CD14-positive monocyte (primary cell): ENCODE data around the gene UGT1A1. TPM values are rescaled to one million over a fixed set of nuclear protein-coding genes. Genes with fewer than 3 reads are reported as not detected.

ENCODE experiments used
- DNase-seq, 3 donors: peaks; one replicate each; pipeline ENCODE4 v3.0.0-alpha.2; 2011 to 2022
- H2AFZ ChIP-seq: 2 replicates; pipeline ENCODE4 v1.6.0; 2012; ENCODE audit warnings: mild to moderate bottlenecking, low read depth, low read length, inconsistent platforms; ENCODE audit not compliant: insufficient read depth, poor library complexity, severe bottlenecking
- H3K27ac ChIP-seq, 2 donors: 1 replicate in 1 of 2; 2 replicates in 1 of 2; pipeline ENCODE4 v1.5.1; 2012 to 2013; ENCODE audit warnings: low read length in 2 of 2, control low read depth in 1 of 2, inconsistent platforms in 1 of 2, low read depth in 1 of 2, mild to moderate bottlenecking in 1 of 2
- H3K27me3 ChIP-seq, 2 donors: one replicate each; pipeline versions ENCODE4 v1.6.0 to v1.6.1; 2011 to 2013; ENCODE audit warnings: low read length in 2 of 2; ENCODE audit not compliant: control insufficient read depth in 2 of 2, insufficient read depth in 2 of 2
- H3K36me3 ChIP-seq, 2 donors: replicated peaks in 1 of 2; 1 replicate in 1 of 2; 2 replicates in 1 of 2; pipeline versions ENCODE4 v1.5.1 to v1.6.1; 2012 to 2013; ENCODE audit warnings: low read length in 2 of 2, control low read depth in 1 of 2, inconsistent platforms in 1 of 2, mild to moderate bottlenecking in 1 of 2; ENCODE audit not compliant: insufficient read depth in 2 of 2, control insufficient read depth in 1 of 2
- H3K4me1 ChIP-seq, 2 donors: 1 replicate in 1 of 2; 2 replicates in 1 of 2; pipeline versions ENCODE4 v1.5.1 to v1.6.1; 2012 to 2013; ENCODE audit warnings: low read length in 2 of 2, control low read depth in 1 of 2, inconsistent platforms in 1 of 2, mild to moderate bottlenecking in 1 of 2, moderate library complexity in 1 of 2; ENCODE audit not compliant: insufficient read depth in 2 of 2, control insufficient read depth in 1 of 2
- H3K4me2 ChIP-seq: replicated peaks from 2 replicates; pipeline ENCODE3; 2012; ENCODE audit warnings: low read length, moderate library complexity, mild to moderate bottlenecking; ENCODE audit not compliant: poor library complexity, severe bottlenecking; ENCODE audit errors: extremely low read depth
- H3K4me3 ChIP-seq, 3 experiments: fragments of 200-600 bp in 1 of 3; sonication (generic) in 1 of 3; replicated peaks in 1 of 3; 1 replicate in 2 of 3; 2 replicates in 1 of 3; pipeline ENCODE4 v1.5.1; 2011 to 2013; ENCODE audit warnings: low read length in 3 of 3, mild to moderate bottlenecking in 3 of 3, control low read depth in 2 of 3, low read depth in 2 of 3, inconsistent platforms in 1 of 3, moderate library complexity in 1 of 3
- H3K79me2 ChIP-seq: 2 replicates; pipeline ENCODE4 v1.6.0; 2012; ENCODE audit warnings: mild to moderate bottlenecking, control low read depth, inconsistent platforms, low read length, moderate library complexity; ENCODE audit not compliant: insufficient read depth
- H3K9ac ChIP-seq: 2 replicates; pipeline ENCODE4 v1.6.0; 2017; ENCODE audit warnings: low read length, mild to moderate bottlenecking; ENCODE audit not compliant: insufficient read depth, poor library complexity, severe bottlenecking
- H3K9me3 ChIP-seq, 2 donors: replicated peaks in 1 of 2; 1 replicate in 1 of 2; 2 replicates in 1 of 2; pipeline versions ENCODE4 v1.5.1 to v1.6.1; 2012 to 2013; ENCODE audit warnings: low read length in 2 of 2, control low read depth in 1 of 2; ENCODE audit not compliant: control insufficient read depth in 1 of 2, insufficient read depth in 1 of 2
- H4K20me1 ChIP-seq: 2 replicates; pipeline ENCODE4 v1.6.0; 2012; ENCODE audit warnings: mild to moderate bottlenecking, low read length, control low read depth, moderate library complexity; ENCODE audit not compliant: insufficient read depth
- H3K27ac Mint-ChIP-seq, 7 donors: one replicate each; pipeline ENCODE4 v1.8.0; 2020; ENCODE audit warnings: mild to moderate bottlenecking in 7 of 7, mixed read lengths in 7 of 7, moderate library complexity in 6 of 7, inconsistent platforms in 2 of 7
- H3K27me3 Mint-ChIP-seq, 3 donors: one replicate each; pipeline ENCODE4 v1.8.0; 2021 to 2022; ENCODE audit warnings: low read depth in 3 of 3, mild to moderate bottlenecking in 3 of 3, mixed read lengths in 3 of 3, moderate library complexity in 3 of 3, inconsistent platforms in 1 of 3
- H3K36me3 Mint-ChIP-seq, 2 donors: one replicate each; pipeline ENCODE4 v1.8.0; 2020; ENCODE audit warnings: mixed read lengths in 2 of 2, inconsistent platforms in 1 of 2, mild to moderate bottlenecking in 1 of 2
- H3K4me1 Mint-ChIP-seq: one replicate; pipeline ENCODE4 v1.8.0; 2020; ENCODE audit warnings: mild to moderate bottlenecking, mixed read lengths
- H3K4me3 Mint-ChIP-seq, 2 donors: one replicate each; pipeline ENCODE4 v1.8.0; 2020; ENCODE audit warnings: mild to moderate bottlenecking in 2 of 2, mixed read lengths in 2 of 2, moderate library complexity in 1 of 2
- H3K9me3 Mint-ChIP-seq, 7 donors: one replicate each; pipeline ENCODE4 v1.8.0; 2020 to 2022; ENCODE audit warnings: mixed read lengths in 7 of 7, mild to moderate bottlenecking in 6 of 7, moderate library complexity in 6 of 7, inconsistent platforms in 2 of 7
- WGBS: methylation state at CpG from one replicate; pipeline ENCODE4 v1.1.5; 2013; ENCODE audit warnings: missing lambda C conversion rate; ENCODE audit not compliant: insufficient coverage; 5-methylcytosine and 5-hydroxymethylcytosine counted together
- intact Hi-C, 2 donors: fragments of 100-400 bp; cut with micrococcal nuclease; formaldehyde crosslinking; loops; one replicate each; pipeline versions ENCODE4 v1.15.0 to v1.15.1; 2023
- polyA plus RNA-seq, 3 donors: library from polyadenylated mRNA; depleted of rRNA in 1 of 3; unstranded in 2 of 3; stranded (reverse) in 1 of 3; fragments of 300-500 nt in 2 of 3; fragments of >200 nt in 1 of 3; fragmentation: Illumina TruSeq in 2 of 3; gene quantifications; 1 replicate in 2 of 3; 2 replicates in 1 of 3; pipeline ENCODE4 v1.2.3, GENCODE V29; 2012 to 2021
- TF ChIP-seq, protein P1 (sequence below): fragments of 200-600 bp; IDR thresholded peaks from one replicate; pipeline ENCODE4 v1.8.0; 2022; ENCODE audit warnings: antibody characterized with exemption, mild to moderate bottlenecking

UGT1A1 gene
- polyA plus RNA-seq, 3 donors: not detected

DNA sequence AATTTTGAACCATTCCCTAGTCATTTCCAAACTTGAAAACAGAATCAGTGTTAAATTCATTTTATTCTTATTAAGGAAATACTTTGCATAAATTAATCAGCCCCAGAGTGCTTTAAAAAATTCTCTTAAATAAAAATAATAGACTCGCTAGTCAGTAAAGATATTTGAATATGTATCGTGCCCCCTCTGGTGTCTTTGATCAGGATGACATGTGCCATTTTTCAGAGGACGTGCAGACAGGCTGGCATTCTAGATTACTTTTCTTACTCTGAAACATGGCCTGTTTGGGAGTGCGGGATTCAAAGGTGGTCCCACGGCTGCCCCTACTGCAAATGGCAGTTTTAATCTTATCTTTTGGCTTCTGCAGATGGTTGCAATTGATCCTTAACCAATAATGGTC is 12.5 kb downstream of the UGT1A1 start:
- Histone ChIP-seq H2AFZ (no peak overlapping the region), H3K4me1 (no peaks in the 10 kb centered on the region), H3K27ac (no peak overlapping the region), H3K79me2 (no peaks in the 10 kb centered on the region), H3K27me3 (no peaks in the 10 kb centered on the region), H3K4me3 (no peak overlapping the region), H3K4me2 (no peak overlapping the region), H3K9me3 (peaks cover 14 to 19% of the 10 kb centered on the region in 2 donors), H3K36me3 (no peaks in the 10 kb centered on the region), H3K9ac (no peak overlapping the region), H4K20me1 (no peaks in the 10 kb centered on the region)
- intact Hi-C loops: no loop called here
- H3K36me3 Mint-ChIP-seq: no peaks in the 10 kb centered on the region
- peak overlapping the region in 1 of 2 donors; percentile 1 for H3K4me3 Mint-ChIP-seq
- TF ChIP-seq, protein P1, sequence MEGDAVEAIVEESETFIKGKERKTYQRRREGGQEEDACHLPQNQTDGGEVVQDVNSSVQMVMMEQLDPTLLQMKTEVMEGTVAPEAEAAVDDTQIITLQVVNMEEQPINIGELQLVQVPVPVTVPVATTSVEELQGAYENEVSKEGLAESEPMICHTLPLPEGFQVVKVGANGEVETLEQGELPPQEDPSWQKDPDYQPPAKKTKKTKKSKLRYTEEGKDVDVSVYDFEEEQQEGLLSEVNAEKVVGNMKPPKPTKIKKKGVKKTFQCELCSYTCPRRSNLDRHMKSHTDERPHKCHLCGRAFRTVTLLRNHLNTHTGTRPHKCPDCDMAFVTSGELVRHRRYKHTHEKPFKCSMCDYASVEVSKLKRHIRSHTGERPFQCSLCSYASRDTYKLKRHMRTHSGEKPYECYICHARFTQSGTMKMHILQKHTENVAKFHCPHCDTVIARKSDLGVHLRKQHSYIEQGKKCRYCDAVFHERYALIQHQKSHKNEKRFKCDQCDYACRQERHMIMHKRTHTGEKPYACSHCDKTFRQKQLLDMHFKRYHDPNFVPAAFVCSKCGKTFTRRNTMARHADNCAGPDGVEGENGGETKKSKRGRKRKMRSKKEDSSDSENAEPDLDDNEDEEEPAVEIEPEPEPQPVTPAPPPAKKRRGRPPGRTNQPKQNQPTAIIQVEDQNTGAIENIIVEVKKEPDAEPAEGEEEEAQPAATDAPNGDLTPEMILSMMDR: no peak
- DNase-seq: no peak
- H3K27ac Mint-ChIP-seq: no peak overlapping the region
- 74% methylated on average over 3 of the region's 5 CpGs for WGBS
- no peaks in the 10 kb centered on the region for H3K4me1 Mint-ChIP-seq
- H3K27me3 Mint-ChIP-seq: peaks cover 4 to 6% (median 4%) of the 10 kb centered on the region in 3 donors
- peaks cover 7 to 23% (median 16%) of the 10 kb centered on the region in 7 donors for H3K9me3 Mint-ChIP-seq

DNA sequence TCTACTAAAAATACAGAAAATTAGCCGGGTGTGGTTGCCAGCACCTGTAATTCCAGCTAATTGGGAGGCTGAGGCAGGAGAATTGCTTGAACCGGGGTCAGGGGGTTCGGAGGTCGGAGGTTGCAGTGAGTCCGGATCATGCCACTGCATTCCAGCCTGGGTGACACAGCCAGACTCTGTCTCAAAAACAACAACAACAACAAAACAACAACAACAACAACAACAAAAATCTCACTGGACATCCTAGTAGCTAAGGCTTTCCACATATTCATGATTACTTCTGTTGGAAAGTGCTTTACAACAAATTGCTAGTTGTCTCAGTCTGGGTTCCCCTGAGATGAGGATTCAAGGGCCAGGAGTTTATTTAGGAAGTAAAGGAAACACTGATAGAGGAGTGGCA is 13.8 kb downstream of the UGT1A1 start:
- Histone ChIP-seq H3K79me2 (no peaks in the 10 kb centered on the region), H3K9ac (no peak overlapping the region), H3K4me2 (no peak overlapping the region), H3K9me3 (peaks cover 14 to 19% of the 10 kb centered on the region in 2 donors), H3K27ac (no peak overlapping the region), H3K4me1 (no peaks in the 10 kb centered on the region), H3K36me3 (no peaks in the 10 kb centered on the region), H3K4me3 (no peak overlapping the region), H4K20me1 (no peaks in the 10 kb centered on the region), H2AFZ (no peak overlapping the region), H3K27me3 (no peaks in the 10 kb centered on the region)
- H3K9me3 Mint-ChIP-seq: peaks cover 13 to 30% (median 16%) of the 10 kb centered on the region in 7 donors
- H3K27me3 Mint-ChIP-seq: peaks cover 2 to 6% (median 6%) of the 10 kb centered on the region in 3 donors
- TF ChIP-seq, protein P1: no peak
- no peak overlapping the region for H3K27ac Mint-ChIP-seq
- no peaks in the 10 kb centered on the region for H3K4me1 Mint-ChIP-seq
- no peak overlapping the region for H3K4me3 Mint-ChIP-seq
- DNase-seq: no peak
- intact Hi-C loops: no loop called here
- no peaks in the 10 kb centered on the region for H3K36me3 Mint-ChIP-seq
- 100% methylated on average over 2 of the region's 5 CpGs for WGBS
